Measurements from ENCODE around the gene SLC2A13. TPM values are rescaled to one million over a fixed set of nuclear protein-coding genes. Genes with fewer than 3 reads are reported as not detected.

SLC2A13 gene
- polyA plus RNA-seq, 3 donors, result 2.2 to 2.9 (median 2.5) TPM

DNA sequence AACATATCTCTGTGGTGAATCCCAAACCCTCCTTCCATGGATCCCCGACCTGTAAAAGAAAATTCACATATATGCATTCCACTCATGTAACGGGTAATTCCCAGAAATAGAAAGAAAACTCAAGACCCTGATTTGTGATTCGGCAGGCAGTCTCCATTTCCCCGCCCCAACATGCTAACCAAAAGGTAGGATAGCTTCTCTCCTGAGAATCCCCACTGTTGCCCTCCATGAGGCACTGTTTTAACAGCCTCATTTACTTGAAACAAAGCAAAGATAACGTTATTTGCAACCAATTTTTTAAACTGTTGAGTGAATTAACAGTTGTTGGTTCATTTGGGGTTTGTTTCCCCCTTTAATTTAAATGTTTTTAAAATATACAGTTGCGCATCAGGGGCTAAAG is 774 bp upstream of the SLC2A13 start:
- Histone ChIP-seq H3K9ac (ENCODE audit: insufficient read depth, low read length, poor library complexity, severe bottlenecking) (no peak overlapping the region), H3K4me1 (ENCODE audit: control insufficient read depth in 1 of 2, insufficient read depth in 2 of 2, low read length in 2 of 2) (peaks cover 26 to 32% of the 10 kb centered on the region in 2 donors), H3K79me2 (ENCODE audit: insufficient read depth, low read length) (peaks cover 20% of the 10 kb centered on the region), H3K4me3 (replicated peaks in 1 of 3; ENCODE audit: low read depth in 2 of 3, low read length in 3 of 3) (peak overlapping the region in 1 of 3 experiments; percentile 83), H3K27me3 (ENCODE audit: control insufficient read depth in 2 of 2, insufficient read depth in 2 of 2, low read length in 2 of 2) (peaks cover 0 to 3% of the 10 kb centered on the region in 2 donors), H3K27ac (ENCODE audit: low read depth in 1 of 2, low read length in 2 of 2) (no peak overlapping the region), H3K4me2 (replicated peaks; ENCODE audit: extremely low read depth, low read length, poor library complexity, severe bottlenecking) (peak overlapping the region; percentile 91), H3K9me3 (replicated peaks in 1 of 2; ENCODE audit: control insufficient read depth in 1 of 2, insufficient read depth in 1 of 2, low read length in 2 of 2) (no peaks in the 10 kb centered on the region), H4K20me1 (ENCODE audit: insufficient read depth, low read length) (peaks cover 5% of the 10 kb centered on the region), H2AFZ (ENCODE audit: insufficient read depth, low read depth, low read length, poor library complexity, severe bottlenecking) (no peak overlapping the region), H3K36me3 (replicated peaks in 1 of 2; ENCODE audit: control insufficient read depth in 1 of 2, insufficient read depth in 2 of 2, low read length in 2 of 2) (no peaks in the 10 kb centered on the region)
- Mint-ChIP-seq H3K4me3 (peak overlapping the region; percentile 35 to 80), H3K9me3 (peaks cover 0 to 4% (median 0%) of the 10 kb centered on the region in 7 donors), H3K36me3 (peaks cover 0 to 2% of the 10 kb centered on the region in 2 donors), H3K27me3 (ENCODE audit: low read depth in 3 of 3) (peaks cover 6 to 11% (median 7%) of the 10 kb centered on the region in 3 donors), H3K27ac (no peak overlapping the region), H3K4me1 (peaks cover 39% of the 10 kb centered on the region)
- WGBS (ENCODE audit: insufficient coverage), result 94% methylated on average over 3 of the region's 6 CpGs
- DNase-seq, result no peak
- intact Hi-C loops (cut with micrococcal nuclease), result loop anchor here (5.0 to 10.0 kb wide), 3 partner anchors 94 to 342 kb away; no protein-coding TSS in a partner anchor
- TF ChIP-seq, protein P1, sequence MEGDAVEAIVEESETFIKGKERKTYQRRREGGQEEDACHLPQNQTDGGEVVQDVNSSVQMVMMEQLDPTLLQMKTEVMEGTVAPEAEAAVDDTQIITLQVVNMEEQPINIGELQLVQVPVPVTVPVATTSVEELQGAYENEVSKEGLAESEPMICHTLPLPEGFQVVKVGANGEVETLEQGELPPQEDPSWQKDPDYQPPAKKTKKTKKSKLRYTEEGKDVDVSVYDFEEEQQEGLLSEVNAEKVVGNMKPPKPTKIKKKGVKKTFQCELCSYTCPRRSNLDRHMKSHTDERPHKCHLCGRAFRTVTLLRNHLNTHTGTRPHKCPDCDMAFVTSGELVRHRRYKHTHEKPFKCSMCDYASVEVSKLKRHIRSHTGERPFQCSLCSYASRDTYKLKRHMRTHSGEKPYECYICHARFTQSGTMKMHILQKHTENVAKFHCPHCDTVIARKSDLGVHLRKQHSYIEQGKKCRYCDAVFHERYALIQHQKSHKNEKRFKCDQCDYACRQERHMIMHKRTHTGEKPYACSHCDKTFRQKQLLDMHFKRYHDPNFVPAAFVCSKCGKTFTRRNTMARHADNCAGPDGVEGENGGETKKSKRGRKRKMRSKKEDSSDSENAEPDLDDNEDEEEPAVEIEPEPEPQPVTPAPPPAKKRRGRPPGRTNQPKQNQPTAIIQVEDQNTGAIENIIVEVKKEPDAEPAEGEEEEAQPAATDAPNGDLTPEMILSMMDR (IDR thresholded peaks at IDR 0.05), result no peak

DNA sequence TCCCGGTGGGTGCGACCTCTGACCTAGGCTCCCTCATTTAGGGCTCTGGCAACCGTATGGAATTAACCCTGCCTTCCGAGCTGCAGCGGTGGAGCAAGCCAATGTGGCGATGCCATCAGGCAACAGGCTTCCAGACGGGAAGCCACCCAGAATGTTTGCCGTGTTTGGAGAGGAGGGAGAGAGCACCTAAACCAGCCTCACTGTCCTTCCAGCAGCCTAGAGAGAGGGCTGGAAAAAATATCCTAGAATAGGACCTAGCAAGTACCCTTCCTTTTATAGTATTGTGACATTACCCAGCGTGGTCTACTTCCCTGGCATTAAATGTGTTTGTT is 287 bp upstream of the SLC2A13 start:
- peak overlapping the region; percentile 91 for H3K4me2 ChIP-seq (replicated peaks; ENCODE audit: extremely low read depth, low read length, poor library complexity, severe bottlenecking)
- no peak for DNase-seq
- H3K4me1 Mint-ChIP-seq, result peaks cover 39% of the 10 kb centered on the region

More for the DNA sequence above, 287 bp upstream of the SLC2A13 start:
- peaks cover 5% of the 10 kb centered on the region for H4K20me1 ChIP-seq (ENCODE audit: insufficient read depth, low read length)
- peaks cover 0 to 4% (median 0%) of the 10 kb centered on the region in 7 donors for H3K9me3 Mint-ChIP-seq
- H3K79me2 ChIP-seq (ENCODE audit: insufficient read depth, low read length), result peaks cover 20% of the 10 kb centered on the region
- H3K4me3 ChIP-seq (replicated peaks in 1 of 3; ENCODE audit: low read depth in 2 of 3, low read length in 3 of 3), result peak overlapping the region in 2 of 3 experiments; percentile 20 to 83
- H3K27me3 Mint-ChIP-seq (ENCODE audit: low read depth in 3 of 3), result peaks cover 6 to 11% (median 9%) of the 10 kb centered on the region in 3 donors
- peak overlapping the region; percentile 92 for H2AFZ ChIP-seq (ENCODE audit: insufficient read depth, low read depth, low read length, poor library complexity, severe bottlenecking)
- peaks cover 0 to 4% of the 10 kb centered on the region in 2 donors for H3K36me3 Mint-ChIP-seq
- TF ChIP-seq, protein P1 (IDR thresholded peaks at IDR 0.05), result no peak
- no peaks in the 10 kb centered on the region for H3K36me3 ChIP-seq (replicated peaks in 1 of 2; ENCODE audit: control insufficient read depth in 1 of 2, insufficient read depth in 2 of 2, low read length in 2 of 2)
- H3K4me1 ChIP-seq (ENCODE audit: control insufficient read depth in 1 of 2, insufficient read depth in 2 of 2, low read length in 2 of 2), result peaks cover 26 to 32% of the 10 kb centered on the region in 2 donors
- peak overlapping the region; percentile 71 to 80 for H3K4me3 Mint-ChIP-seq
- peaks cover 0 to 3% of the 10 kb centered on the region in 2 donors for H3K27me3 ChIP-seq (ENCODE audit: control insufficient read depth in 2 of 2, insufficient read depth in 2 of 2, low read length in 2 of 2)
- peak overlapping the region in 2 of 7 donors; percentile 53 to 70 for H3K27ac Mint-ChIP-seq
- H3K27ac ChIP-seq (ENCODE audit: low read depth in 1 of 2, low read length in 2 of 2), result no peak overlapping the region
- 12% methylated on average over 6 of the region's 9 CpGs for WGBS (ENCODE audit: insufficient coverage)
- H3K9ac ChIP-seq (ENCODE audit: insufficient read depth, low read length, poor library complexity, severe bottlenecking), result no peak overlapping the region
- no peaks in the 10 kb centered on the region for H3K9me3 ChIP-seq (replicated peaks in 1 of 2; ENCODE audit: control insufficient read depth in 1 of 2, insufficient read depth in 1 of 2, low read length in 2 of 2)
- intact Hi-C loops (cut with micrococcal nuclease), result loop anchor here (5.0 to 10.0 kb wide), 3 partner anchors 94 to 341 kb away; no protein-coding TSS in a partner anchor
